ENCODE data around the gene DBX1.

Gene DBX1

DNA sequence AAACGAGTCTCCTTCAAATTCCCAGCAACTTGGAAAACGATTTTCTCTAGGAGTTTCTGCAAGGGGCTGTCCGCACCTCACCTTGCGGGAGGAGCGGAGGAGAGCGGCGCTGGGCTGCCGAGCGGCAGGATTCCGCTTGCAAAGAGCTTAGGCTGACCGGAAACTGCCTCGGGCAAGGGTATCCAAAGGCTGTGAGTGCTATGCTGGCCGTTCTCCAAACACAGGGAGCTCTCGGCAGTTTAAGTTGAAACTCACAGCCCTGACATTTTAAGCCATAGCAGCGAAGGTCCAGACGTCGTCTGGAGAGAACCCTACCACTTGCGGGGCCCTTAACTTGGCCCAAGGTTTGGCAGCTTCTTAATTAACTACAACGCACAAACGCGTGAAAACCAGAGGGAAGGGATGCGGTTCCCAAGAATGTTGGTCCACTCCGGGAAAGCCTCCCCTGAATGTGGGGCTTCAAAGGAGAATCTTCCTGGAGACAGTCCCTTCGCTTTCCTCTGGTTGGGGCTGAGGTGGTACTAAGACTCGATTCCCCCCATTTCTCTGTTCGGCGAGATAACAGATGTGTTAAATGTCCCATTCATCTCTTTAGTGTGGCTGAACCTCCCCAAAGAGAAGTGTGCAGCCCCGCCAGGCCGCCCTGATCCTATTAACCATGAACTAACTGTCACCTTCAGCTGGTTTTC lies 1.1 kb upstream of the DBX1 start:
- Histone ChIP-seq H3K9me3 (ENCODE audit: insufficient read depth, low read depth, low read length) (no peaks in the 10 kb centered on the region), H3K9ac (ENCODE audit: low read depth, low read length, poor library complexity, severe bottlenecking) (no peak overlapping the region), H2AFZ (ENCODE audit: low read length) (no peak overlapping the region), H3K9me2 (replicated peaks; ENCODE audit: low read depth, low read length) (no peaks in the 10 kb centered on the region), H4K20me1 (ENCODE audit: insufficient read depth, low read length, poor library complexity, severe bottlenecking) (no peaks in the 10 kb centered on the region), H3K4me1 (ENCODE audit: insufficient read depth, low read length, poor library complexity, severe bottlenecking) (no peaks in the 10 kb centered on the region), H3K79me2 (ENCODE audit: insufficient read depth, low read length) (no peaks in the 10 kb centered on the region), H3F3A (ENCODE audit: low read depth) (no peaks in the 10 kb centered on the region), H3K4me3 (ENCODE audit: low read length, poor library complexity, severe bottlenecking) (no peak overlapping the region), H3K27me3 (ENCODE audit: insufficient read depth, low read length, poor library complexity, severe bottlenecking) (no peaks in the 10 kb centered on the region), H3K36me3 (ENCODE audit: insufficient read depth, low read length) (no peaks in the 10 kb centered on the region), H3K4me2 (ENCODE audit: low read depth, low read length, poor library complexity, severe bottlenecking) (no peak overlapping the region)
- TF ChIP-seq, protein P1, sequence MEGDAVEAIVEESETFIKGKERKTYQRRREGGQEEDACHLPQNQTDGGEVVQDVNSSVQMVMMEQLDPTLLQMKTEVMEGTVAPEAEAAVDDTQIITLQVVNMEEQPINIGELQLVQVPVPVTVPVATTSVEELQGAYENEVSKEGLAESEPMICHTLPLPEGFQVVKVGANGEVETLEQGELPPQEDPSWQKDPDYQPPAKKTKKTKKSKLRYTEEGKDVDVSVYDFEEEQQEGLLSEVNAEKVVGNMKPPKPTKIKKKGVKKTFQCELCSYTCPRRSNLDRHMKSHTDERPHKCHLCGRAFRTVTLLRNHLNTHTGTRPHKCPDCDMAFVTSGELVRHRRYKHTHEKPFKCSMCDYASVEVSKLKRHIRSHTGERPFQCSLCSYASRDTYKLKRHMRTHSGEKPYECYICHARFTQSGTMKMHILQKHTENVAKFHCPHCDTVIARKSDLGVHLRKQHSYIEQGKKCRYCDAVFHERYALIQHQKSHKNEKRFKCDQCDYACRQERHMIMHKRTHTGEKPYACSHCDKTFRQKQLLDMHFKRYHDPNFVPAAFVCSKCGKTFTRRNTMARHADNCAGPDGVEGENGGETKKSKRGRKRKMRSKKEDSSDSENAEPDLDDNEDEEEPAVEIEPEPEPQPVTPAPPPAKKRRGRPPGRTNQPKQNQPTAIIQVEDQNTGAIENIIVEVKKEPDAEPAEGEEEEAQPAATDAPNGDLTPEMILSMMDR (conservative IDR thresholded peaks at IDR 0.05; ENCODE audit: low read length): no peak
- no peak for TF ChIP-seq EZH2phosphoT487 (IDR thresholded peaks at IDR 0.05; ENCODE audit: borderline replicate concordance)

DNA sequence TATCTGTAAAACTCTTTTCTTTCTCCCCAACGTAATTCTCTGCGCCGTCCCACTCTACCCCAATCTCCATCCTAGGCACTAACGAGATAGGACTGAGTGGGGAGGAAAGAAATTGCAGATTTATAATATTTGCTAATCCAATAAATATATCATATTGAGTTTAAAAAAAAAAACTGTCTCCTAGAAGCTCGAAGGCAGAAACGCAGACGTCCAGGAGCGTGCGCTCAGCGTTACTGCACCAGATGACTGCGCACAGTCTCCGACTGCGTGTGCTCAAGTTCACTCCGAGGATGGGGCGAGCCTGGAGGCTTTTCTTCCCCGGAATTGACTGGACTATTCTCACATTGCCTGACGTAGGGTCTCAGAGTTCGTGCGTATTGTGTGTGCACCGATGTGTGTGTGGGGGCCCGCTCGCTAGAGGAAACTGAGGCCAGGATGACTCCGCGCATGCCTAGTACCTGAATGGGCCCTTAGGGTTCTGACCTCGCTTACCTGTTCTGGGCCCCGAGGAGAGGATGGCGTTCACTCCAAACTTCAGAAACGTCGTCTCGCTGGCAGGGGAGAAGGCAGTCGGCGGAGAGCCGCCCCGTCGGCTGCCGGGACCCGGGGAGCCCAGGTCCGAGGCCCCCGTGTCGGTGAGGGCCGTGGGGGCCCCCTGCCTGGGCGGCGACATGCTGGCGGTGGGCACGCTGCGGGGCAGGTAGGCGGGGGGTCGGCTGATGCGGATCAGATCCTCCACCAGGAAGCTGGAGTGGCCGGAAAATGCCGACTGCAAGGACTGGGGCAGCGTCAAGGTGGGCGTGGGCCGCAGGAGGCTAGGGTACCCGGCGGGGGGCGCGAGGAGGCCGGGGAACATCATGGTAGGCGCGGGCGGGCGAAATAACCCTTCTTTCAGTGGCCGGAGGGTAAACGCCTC lies 551 bp downstream of the DBX1 start:
- no peaks in the 10 kb centered on the region for H3K36me3 ChIP-seq (ENCODE audit: insufficient read depth, low read length)
- no peaks in the 10 kb centered on the region for H3K27me3 ChIP-seq (ENCODE audit: insufficient read depth, low read length, poor library complexity, severe bottlenecking)
- H3K4me3 ChIP-seq (ENCODE audit: low read length, poor library complexity, severe bottlenecking): no peak overlapping the region
- H3K9me3 ChIP-seq (ENCODE audit: insufficient read depth, low read depth, low read length): no peaks in the 10 kb centered on the region
- H4K20me1 ChIP-seq (ENCODE audit: insufficient read depth, low read length, poor library complexity, severe bottlenecking): no peaks in the 10 kb centered on the region
- H3K4me2 ChIP-seq (ENCODE audit: low read depth, low read length, poor library complexity, severe bottlenecking): no peak overlapping the region
- no peaks in the 10 kb centered on the region for H3K9me2 ChIP-seq (replicated peaks; ENCODE audit: low read depth, low read length)
- no peak overlapping the region for H3K9ac ChIP-seq (ENCODE audit: low read depth, low read length, poor library complexity, severe bottlenecking)
- H3K79me2 ChIP-seq (ENCODE audit: insufficient read depth, low read length): no peaks in the 10 kb centered on the region
- no peaks in the 10 kb centered on the region for H3K4me1 ChIP-seq (ENCODE audit: insufficient read depth, low read length, poor library complexity, severe bottlenecking)
- H2AFZ ChIP-seq (ENCODE audit: low read length): no peak overlapping the region
- TF ChIP-seq, protein P1 (conservative IDR thresholded peaks at IDR 0.05; ENCODE audit: low read length): no peak
- TF ChIP-seq EZH2phosphoT487 (IDR thresholded peaks at IDR 0.05; ENCODE audit: borderline replicate concordance): no peak
- no peaks in the 10 kb centered on the region for H3F3A ChIP-seq (ENCODE audit: low read depth)

GRCh38 chr11:20158597-20159257 lies 1.5 kb downstream of the DBX1 start:
- Histone ChIP-seq H3K27me3 (ENCODE audit: insufficient read depth, low read length, poor library complexity, severe bottlenecking) (no peaks in the 10 kb centered on the region), H3K4me2 (ENCODE audit: low read depth, low read length, poor library complexity, severe bottlenecking) (no peak overlapping the region)

More at GRCh38 chr11:20158597-20159257, 1.5 kb downstream of the DBX1 start:
- H3F3A ChIP-seq (ENCODE audit: low read depth): no peaks in the 10 kb centered on the region
- no peaks in the 10 kb centered on the region for H4K20me1 ChIP-seq (ENCODE audit: insufficient read depth, low read length, poor library complexity, severe bottlenecking)
- no peaks in the 10 kb centered on the region for H3K79me2 ChIP-seq (ENCODE audit: insufficient read depth, low read length)
- no peak overlapping the region for H2AFZ ChIP-seq (ENCODE audit: low read length)
- no peaks in the 10 kb centered on the region for H3K9me3 ChIP-seq (ENCODE audit: insufficient read depth, low read depth, low read length)
- H3K36me3 ChIP-seq (ENCODE audit: insufficient read depth, low read length): no peaks in the 10 kb centered on the region
- H3K4me3 ChIP-seq (ENCODE audit: low read length, poor library complexity, severe bottlenecking): no peak overlapping the region
- no peak for TF ChIP-seq EZH2phosphoT487 (IDR thresholded peaks at IDR 0.05; ENCODE audit: borderline replicate concordance)
- no peaks in the 10 kb centered on the region for H3K4me1 ChIP-seq (ENCODE audit: insufficient read depth, low read length, poor library complexity, severe bottlenecking)
- H3K9ac ChIP-seq (ENCODE audit: low read depth, low read length, poor library complexity, severe bottlenecking): no peak overlapping the region
- H3K9me2 ChIP-seq (replicated peaks; ENCODE audit: low read depth, low read length): no peaks in the 10 kb centered on the region
